HepG2 (cell line): ENCODE measurements around the gene SHISA6.
"Not testable (repeated sequence)": the region's sequence is repeated elsewhere in the genome, so short reads cannot be mapped to it uniquely, and the experiment has no call there.

Experiments used
- DPF2 ChIP-seq: sonication (generic); formaldehyde crosslinking; IDR thresholded peaks from 2 replicates; pipeline ENCODE4 v1.4.0; 2020; ENCODE audit warnings: mild to moderate bottlenecking, low read depth, missing genetic modification reagents, borderline replicate concordance
- IKZF1 ChIP-seq: fragments of 450-650 bp; IDR thresholded peaks from 2 replicates; pipeline ENCODE4 v1.7.1; 2016
- PHF8 ChIP-seq: sonication (generic); formaldehyde crosslinking; IDR thresholded peaks from 2 replicates; pipeline ENCODE4 v1.5.0; 2020; ENCODE audit warnings: missing genetic modification reagents
- POLR2A ChIP-seq, 2 experiments: IDR thresholded peaks; 2 replicates each; pipeline ENCODE4 v1.6.1; 2011; ENCODE audit warnings: low read depth in 2 of 2, low read length in 2 of 2, mild to moderate bottlenecking in 1 of 2, moderate library complexity in 1 of 2; ENCODE audit not compliant: insufficient read depth in 1 of 2
- TBX2 ChIP-seq: sonication (generic); formaldehyde crosslinking; IDR thresholded peaks from 2 replicates; pipeline ENCODE4 v1.5.0; 2020; ENCODE audit warnings: missing genetic modification reagents, mild to moderate bottlenecking, borderline replicate concordance
- ZNF576 ChIP-seq: sonication (generic); formaldehyde crosslinking; IDR thresholded peaks from 2 replicates; pipeline ENCODE4 v1.4.0; 2020; ENCODE audit warnings: mild to moderate bottlenecking, missing genetic modification reagents
- ZNF704 ChIP-seq: sonication (generic); formaldehyde crosslinking; IDR thresholded peaks from 2 replicates; pipeline ENCODE4 v1.8.1; 2023; ENCODE audit warnings: mild to moderate bottlenecking, inconsistent platforms, moderate library complexity, missing genetic modification reagents, borderline replicate concordance
- TF ChIP-seq, protein P1 (sequence below): sonication (generic); formaldehyde crosslinking; IDR thresholded peaks from 2 replicates; pipeline ENCODE4 v1.4.0; 2020; ENCODE audit warnings: missing genetic modification reagents
- TF ChIP-seq, protein P2 (sequence below): sonication (generic); formaldehyde crosslinking; IDR thresholded peaks from 2 replicates; pipeline ENCODE4 v1.5.0; 2020; ENCODE audit warnings: mild to moderate bottlenecking, missing genetic modification reagents, moderate library complexity

GRCh38 chr17:11301874-11302273, 60.9 kb downstream of the SHISA6 start:
- TF ChIP-seq ZNF704 (CRISPR knock-in tag); PHF8 (CRISPR knock-in tag); TBX2 (CRISPR knock-in tag); DPF2 (CRISPR knock-in tag); POLR2A (IDR thresholded peaks at IDR 0.05; ENCODE audit: insufficient read depth in 1 of 2, low read depth in 2 of 2, low read length in 2 of 2); IKZF1; ZNF576 (CRISPR knock-in tag): not testable (repeated sequence)
- TF ChIP-seq, protein P1, sequence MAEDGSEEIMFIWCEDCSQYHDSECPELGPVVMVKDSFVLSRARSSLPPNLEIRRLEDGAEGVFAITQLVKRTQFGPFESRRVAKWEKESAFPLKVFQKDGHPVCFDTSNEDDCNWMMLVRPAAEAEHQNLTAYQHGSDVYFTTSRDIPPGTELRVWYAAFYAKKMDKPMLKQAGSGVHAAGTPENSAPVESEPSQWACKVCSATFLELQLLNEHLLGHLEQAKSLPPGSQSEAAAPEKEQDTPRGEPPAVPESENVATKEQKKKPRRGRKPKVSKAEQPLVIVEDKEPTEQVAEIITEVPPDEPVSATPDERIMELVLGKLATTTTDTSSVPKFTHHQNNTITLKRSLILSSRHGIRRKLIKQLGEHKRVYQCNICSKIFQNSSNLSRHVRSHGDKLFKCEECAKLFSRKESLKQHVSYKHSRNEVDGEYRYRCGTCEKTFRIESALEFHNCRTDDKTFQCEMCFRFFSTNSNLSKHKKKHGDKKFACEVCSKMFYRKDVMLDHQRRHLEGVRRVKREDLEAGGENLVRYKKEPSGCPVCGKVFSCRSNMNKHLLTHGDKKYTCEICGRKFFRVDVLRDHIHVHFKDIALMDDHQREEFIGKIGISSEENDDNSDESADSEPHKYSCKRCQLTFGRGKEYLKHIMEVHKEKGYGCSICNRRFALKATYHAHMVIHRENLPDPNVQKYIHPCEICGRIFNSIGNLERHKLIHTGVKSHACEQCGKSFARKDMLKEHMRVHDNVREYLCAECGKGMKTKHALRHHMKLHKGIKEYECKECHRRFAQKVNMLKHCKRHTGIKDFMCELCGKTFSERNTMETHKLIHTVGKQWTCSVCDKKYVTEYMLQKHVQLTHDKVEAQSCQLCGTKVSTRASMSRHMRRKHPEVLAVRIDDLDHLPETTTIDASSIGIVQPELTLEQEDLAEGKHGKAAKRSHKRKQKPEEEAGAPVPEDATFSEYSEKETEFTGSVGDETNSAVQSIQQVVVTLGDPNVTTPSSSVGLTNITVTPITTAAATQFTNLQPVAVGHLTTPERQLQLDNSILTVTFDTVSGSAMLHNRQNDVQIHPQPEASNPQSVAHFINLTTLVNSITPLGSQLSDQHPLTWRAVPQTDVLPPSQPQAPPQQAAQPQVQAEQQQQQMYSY (CRISPR knock-in tag): not testable (repeated sequence)
- TF ChIP-seq, protein P2, sequence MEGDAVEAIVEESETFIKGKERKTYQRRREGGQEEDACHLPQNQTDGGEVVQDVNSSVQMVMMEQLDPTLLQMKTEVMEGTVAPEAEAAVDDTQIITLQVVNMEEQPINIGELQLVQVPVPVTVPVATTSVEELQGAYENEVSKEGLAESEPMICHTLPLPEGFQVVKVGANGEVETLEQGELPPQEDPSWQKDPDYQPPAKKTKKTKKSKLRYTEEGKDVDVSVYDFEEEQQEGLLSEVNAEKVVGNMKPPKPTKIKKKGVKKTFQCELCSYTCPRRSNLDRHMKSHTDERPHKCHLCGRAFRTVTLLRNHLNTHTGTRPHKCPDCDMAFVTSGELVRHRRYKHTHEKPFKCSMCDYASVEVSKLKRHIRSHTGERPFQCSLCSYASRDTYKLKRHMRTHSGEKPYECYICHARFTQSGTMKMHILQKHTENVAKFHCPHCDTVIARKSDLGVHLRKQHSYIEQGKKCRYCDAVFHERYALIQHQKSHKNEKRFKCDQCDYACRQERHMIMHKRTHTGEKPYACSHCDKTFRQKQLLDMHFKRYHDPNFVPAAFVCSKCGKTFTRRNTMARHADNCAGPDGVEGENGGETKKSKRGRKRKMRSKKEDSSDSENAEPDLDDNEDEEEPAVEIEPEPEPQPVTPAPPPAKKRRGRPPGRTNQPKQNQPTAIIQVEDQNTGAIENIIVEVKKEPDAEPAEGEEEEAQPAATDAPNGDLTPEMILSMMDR (CRISPR knock-in tag): not testable (repeated sequence)
